HG02623 (cell line): ENCODE results near the gene GNE.

ENCODE experiments used
- ATAC-seq: cut with Tn5 transposase; IDR thresholded peaks from one replicate; pipeline ENCODE4 v1.9.1; 2021; ENCODE audit warnings: moderate library complexity; ENCODE audit not compliant: unreplicated experiment

GNE gene

GRCh38 chr9:36169708-36170107, 88.5 kb downstream of the GNE start:
- no peak for ATAC-seq

GRCh38 chr9:36169166-36169565, 89.1 kb downstream of the GNE start, which contains the start of gene CCIN:
TSS of gene CCIN (plus strand) at chr9:36169388. CDS start at chr9:36169503, 115 bp downstream.
- no peak for ATAC-seq

- peak; percentile 75 for ATAC-seq
Observed at GRCh38 chr9:36166168-36166927, 91.9 kb downstream of the GNE start.

GRCh38 chr9:36165826-36166167, 92.5 kb downstream of the GNE start:
- no peak for ATAC-seq

GRCh38 chr9:36164989-36165388, 93.3 kb downstream of the GNE start:
- no peak for ATAC-seq
